ENCODE data around the gene PSMD10. TPM values are rescaled to one million over a fixed set of nuclear protein-coding genes. Genes with fewer than 3 reads are reported as not detected.

The PSMD10 gene
- polyA plus RNA-seq, result 50.8 TPM

DNA sequence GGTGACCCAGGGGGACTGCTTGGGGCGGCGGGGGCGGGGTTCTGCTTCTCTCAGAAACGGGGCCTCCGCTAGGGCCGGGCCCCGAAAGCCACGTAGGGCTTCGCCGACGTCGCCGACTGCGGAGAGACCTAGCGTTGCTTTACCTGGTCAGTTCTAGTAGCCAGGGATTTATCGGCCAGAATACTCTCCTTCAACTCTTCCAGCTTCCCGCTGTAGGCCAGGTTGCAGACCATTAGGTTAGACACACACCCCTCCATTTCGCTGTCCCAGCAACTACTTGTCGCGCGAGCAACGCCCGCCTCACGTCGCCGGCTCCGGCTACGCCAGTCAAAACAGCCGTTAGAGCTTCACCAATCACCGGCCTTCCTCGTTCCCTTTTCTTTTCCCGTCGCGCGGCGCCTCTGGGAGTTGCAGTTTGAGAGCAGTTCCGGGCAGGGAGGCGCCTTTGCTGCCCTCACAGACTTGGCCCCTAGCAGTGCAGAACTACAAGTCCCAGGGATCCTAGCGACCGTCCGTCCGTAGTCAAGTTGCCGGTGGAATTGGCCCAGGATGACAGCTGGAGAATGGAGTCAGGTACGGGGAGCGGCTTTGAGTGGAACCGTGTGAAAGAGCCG, at the start of gene PSMD10, which contains the start of gene ATG4A:
Gene PSMD10, minus strand, starts transcription at position 279 of the 614 bp plus-strand sequence. Its CDS starts 22 bp downstream, at position 257.
Gene ATG4A, plus strand, starts transcription at position 515 of the 614 bp plus-strand sequence. Its CDS starts 49 bp downstream, at position 564.
- H3K36me3 Mint-ChIP-seq, result no peaks in the 10 kb centered on the region
- no peaks in the 10 kb centered on the region for H3K9me3 Mint-ChIP-seq

GRCh38 chrX:108138814-108139702, 47.7 kb upstream of the PSMD10 start:
- Mint-ChIP-seq H3K9me3 (peaks cover 0 to 5% (median 0%) of the 10 kb centered on the region in 3 donors), H3K36me3 (peaks cover 17% of the 10 kb centered on the region), H3K27ac (no peak overlapping the region), H3K4me3 (no peak overlapping the region), H3K4me1 (no peaks in the 10 kb centered on the region), H3K27me3 (no peaks in the 10 kb centered on the region)

More for the DNA sequence above, at the start of gene PSMD10, which contains the start of gene ATG4A:
- no peak within 1 kb of the TSS for H3K4me3 Mint-ChIP-seq
- H3K4me1 Mint-ChIP-seq, result peaks cover 0 to 5% (median 3%) of the 10 kb centered on the region in 3 donors
- H3K27me3 Mint-ChIP-seq, result no peaks in the 10 kb centered on the region
- H3K27ac Mint-ChIP-seq, result no peak within 1 kb of the TSS

- H3K27me3 Mint-ChIP-seq, result peaks cover 1% of the 10 kb centered on the region
- no peak overlapping the region for H3K4me3 Mint-ChIP-seq
- no peak overlapping the region for H3K27ac Mint-ChIP-seq
- peaks cover 0 to 5% (median 0%) of the 10 kb centered on the region in 3 donors for H3K9me3 Mint-ChIP-seq
- H3K4me1 Mint-ChIP-seq, result no peaks in the 10 kb centered on the region
- H3K36me3 Mint-ChIP-seq, result peaks cover 19% of the 10 kb centered on the region
These were observed 43.4 kb upstream of the PSMD10 start for GRCh38 chrX:108134724-108135123.

DNA sequence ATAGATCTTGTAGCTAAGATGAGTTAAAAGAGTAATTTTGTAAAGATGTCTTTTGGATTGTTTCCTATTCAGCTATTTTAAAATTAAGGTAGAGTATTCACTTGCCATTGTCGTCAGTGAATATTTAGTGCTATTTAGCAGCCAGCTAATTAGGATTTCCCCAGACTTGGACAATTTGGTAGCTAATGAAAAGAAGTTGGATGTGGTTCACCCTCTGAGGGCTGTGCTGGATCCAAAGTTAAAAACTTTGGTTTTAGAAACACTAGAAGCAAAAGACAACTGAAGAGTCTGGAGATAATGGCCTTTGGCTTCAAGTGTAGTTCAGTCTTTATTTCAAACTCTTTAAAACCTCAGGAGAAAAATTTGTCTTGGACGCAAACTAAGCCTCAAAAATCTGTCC, 41.5 kb upstream of the PSMD10 start:
- peaks cover 1% of the 10 kb centered on the region for H3K27me3 Mint-ChIP-seq
- H3K36me3 Mint-ChIP-seq, result peaks cover 16% of the 10 kb centered on the region
- H3K27ac Mint-ChIP-seq, result no peak overlapping the region
- no peaks in the 10 kb centered on the region for H3K4me1 Mint-ChIP-seq
- H3K4me3 Mint-ChIP-seq, result no peak overlapping the region
- no peaks in the 10 kb centered on the region for H3K9me3 Mint-ChIP-seq

GRCh38 chrX:108132034-108132433, 40.7 kb upstream of the PSMD10 start:
- H3K4me3 Mint-ChIP-seq, result no peak overlapping the region
- no peaks in the 10 kb centered on the region for H3K4me1 Mint-ChIP-seq
- no peak overlapping the region for H3K27ac Mint-ChIP-seq
- H3K27me3 Mint-ChIP-seq, result peaks cover 1% of the 10 kb centered on the region
- H3K9me3 Mint-ChIP-seq, result no peaks in the 10 kb centered on the region
- H3K36me3 Mint-ChIP-seq, result peaks cover 14% of the 10 kb centered on the region

GRCh38 chrX:108131471-108131870, 40.1 kb upstream of the PSMD10 start:
- H3K4me3 Mint-ChIP-seq, result no peak overlapping the region
- peaks cover 14% of the 10 kb centered on the region for H3K36me3 Mint-ChIP-seq
- peaks cover 1% of the 10 kb centered on the region for H3K27me3 Mint-ChIP-seq
- no peak overlapping the region for H3K27ac Mint-ChIP-seq
- no peaks in the 10 kb centered on the region for H3K4me1 Mint-ChIP-seq
- H3K9me3 Mint-ChIP-seq, result no peaks in the 10 kb centered on the region

DNA sequence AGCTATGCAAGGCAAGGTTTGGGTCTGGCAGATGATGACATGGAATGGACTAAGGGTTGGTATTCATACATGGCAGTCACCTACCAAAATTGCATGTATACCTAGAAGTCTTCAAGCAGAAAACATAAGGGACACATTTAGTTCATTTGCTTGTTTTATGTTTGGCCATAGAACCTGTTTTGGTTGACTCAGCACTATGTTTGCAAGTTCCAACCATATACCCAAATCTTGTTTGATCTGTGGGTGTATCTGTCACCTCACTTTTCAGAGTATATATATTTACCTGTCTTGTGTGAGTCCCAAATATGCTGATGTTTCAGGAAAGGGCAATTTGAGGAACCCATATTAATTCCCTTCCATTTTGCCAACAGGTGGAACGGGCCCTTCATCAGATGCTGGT, 39.5 kb upstream of the PSMD10 start:
- no peak overlapping the region for H3K4me3 Mint-ChIP-seq
- H3K9me3 Mint-ChIP-seq, result no peaks in the 10 kb centered on the region
- peaks cover 12% of the 10 kb centered on the region for H3K36me3 Mint-ChIP-seq
- H3K27me3 Mint-ChIP-seq, result peaks cover 1% of the 10 kb centered on the region
- H3K4me1 Mint-ChIP-seq, result no peaks in the 10 kb centered on the region
- H3K27ac Mint-ChIP-seq, result no peak overlapping the region

GRCh38 chrX:108127152-108127551, 35.8 kb upstream of the PSMD10 start:
- no peaks in the 10 kb centered on the region for H3K4me1 Mint-ChIP-seq
- peaks cover 1% of the 10 kb centered on the region for H3K27me3 Mint-ChIP-seq
- H3K36me3 Mint-ChIP-seq, result peaks cover 8% of the 10 kb centered on the region
- no peak overlapping the region for H3K27ac Mint-ChIP-seq
- H3K9me3 Mint-ChIP-seq, result peaks cover 0 to 1% (median 0%) of the 10 kb centered on the region in 3 donors
- H3K4me3 Mint-ChIP-seq, result no peak overlapping the region

DNA sequence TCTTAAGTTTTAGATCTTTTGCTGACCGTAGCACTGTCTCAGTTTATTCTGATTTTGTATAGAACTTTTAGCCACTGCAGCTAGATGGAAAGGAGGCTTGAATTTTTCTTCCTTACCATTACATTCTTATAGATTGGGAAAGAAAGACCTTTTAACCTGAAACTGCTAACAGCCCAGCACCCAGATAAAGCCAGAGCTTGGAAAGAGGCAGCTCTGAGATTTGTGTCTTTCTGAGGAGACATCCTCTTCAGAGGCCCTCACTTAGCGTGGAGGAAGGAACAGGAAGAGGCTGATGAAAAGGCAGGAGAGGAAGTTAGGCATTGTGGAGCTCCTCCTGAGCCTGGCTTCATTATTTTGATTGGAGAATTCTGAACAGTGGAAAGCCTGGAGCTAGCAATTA, 35.3 kb upstream of the PSMD10 start:
- H3K36me3 Mint-ChIP-seq, result peaks cover 6% of the 10 kb centered on the region
- no peak overlapping the region for H3K4me3 Mint-ChIP-seq
- H3K4me1 Mint-ChIP-seq, result no peaks in the 10 kb centered on the region
- H3K9me3 Mint-ChIP-seq, result peaks cover 0 to 1% (median 0%) of the 10 kb centered on the region in 3 donors
- no peaks in the 10 kb centered on the region for H3K27me3 Mint-ChIP-seq
- no peak overlapping the region for H3K27ac Mint-ChIP-seq

DNA sequence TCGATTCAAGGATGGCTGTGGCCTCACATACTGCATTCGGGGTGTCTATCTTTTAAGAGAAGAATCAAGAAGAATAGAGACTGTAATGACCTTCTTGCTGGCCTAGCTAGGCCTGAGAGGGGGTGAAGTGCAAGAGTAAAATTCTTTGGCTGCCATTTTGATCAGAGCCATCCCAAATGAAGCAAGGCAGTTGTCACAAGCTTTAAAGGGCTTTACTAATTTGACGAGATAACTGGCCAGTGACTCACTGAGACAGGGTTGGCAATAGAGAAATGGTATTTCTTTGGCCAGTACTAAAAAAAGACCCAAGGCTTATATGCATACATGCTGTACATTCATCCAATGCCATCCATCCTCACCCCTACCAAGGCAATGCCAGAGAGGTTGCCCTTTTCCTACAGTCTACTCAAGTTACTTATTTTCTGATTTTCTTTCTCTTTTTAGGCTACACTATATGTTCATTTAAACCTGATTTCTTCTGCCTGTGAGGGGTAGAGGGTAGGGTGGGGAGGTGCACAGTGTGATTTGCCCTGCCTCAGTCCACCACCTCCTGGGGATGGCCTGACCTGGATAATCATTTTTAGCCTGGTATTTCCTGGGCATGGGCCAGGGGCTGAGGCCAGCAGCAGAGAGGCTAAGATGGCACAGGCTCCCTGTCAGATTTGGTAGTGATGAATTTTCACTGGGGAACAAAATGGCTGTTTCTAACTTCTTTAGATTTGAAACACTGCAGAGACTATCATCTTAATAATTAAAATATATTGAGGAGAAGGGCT, 32.4 kb upstream of the PSMD10 start:
- peaks cover 2% of the 10 kb centered on the region for H3K36me3 Mint-ChIP-seq

DNA sequence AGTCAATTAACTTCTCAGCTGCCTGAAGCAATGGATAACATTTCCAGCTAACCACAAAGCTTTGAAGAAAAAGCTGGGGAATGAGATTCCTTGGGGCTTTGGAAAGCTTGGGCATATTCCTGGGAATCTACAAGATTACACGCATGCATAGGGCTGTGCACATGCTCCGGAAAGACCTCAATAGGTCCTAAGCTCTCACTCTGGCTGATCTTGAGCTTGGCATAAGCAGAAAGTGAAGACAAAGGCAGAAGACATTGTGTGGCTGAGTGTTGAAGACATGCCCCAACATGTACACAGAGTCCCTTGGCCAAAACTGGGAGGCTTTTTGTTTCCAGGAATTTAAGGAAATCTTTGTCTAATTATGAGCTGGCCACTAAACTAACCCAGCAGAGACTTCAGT, 31.4 kb upstream of the PSMD10 start:
- H3K27me3 Mint-ChIP-seq, result no peaks in the 10 kb centered on the region
- H3K27ac Mint-ChIP-seq, result no peak overlapping the region
- H3K4me1 Mint-ChIP-seq, result no peaks in the 10 kb centered on the region
- no peak overlapping the region for H3K4me3 Mint-ChIP-seq
- H3K36me3 Mint-ChIP-seq, result no peaks in the 10 kb centered on the region
- peaks cover 0 to 1% (median 0%) of the 10 kb centered on the region in 3 donors for H3K9me3 Mint-ChIP-seq

More for the DNA sequence above, 32.4 kb upstream of the PSMD10 start:
- no peaks in the 10 kb centered on the region for H3K27me3 Mint-ChIP-seq
- peaks cover 0 to 1% (median 0%) of the 10 kb centered on the region in 3 donors for H3K9me3 Mint-ChIP-seq
- no peak overlapping the region for H3K4me3 Mint-ChIP-seq
- H3K27ac Mint-ChIP-seq, result peak overlapping the region in 2 of 3 donors; percentile 6 to 29
- H3K4me1 Mint-ChIP-seq, result no peaks in the 10 kb centered on the region

DNA sequence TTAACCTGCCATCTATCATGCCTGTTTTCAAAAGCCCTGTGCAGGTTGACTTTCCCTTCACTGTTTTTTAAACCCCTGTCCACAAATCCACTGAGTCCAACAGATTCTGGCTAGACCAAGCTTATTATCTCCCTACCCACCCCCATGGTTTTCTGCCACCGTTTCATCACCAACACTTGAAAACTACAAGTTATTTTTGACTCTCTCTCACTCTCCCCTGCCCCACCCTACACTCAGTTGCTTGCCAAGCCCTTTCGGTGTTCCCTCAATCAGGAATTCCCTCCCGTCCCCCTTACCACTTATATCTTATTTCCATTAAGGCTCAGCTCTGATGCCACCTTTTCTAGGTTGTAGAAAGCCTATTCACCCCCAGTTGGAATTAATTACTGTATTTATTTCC, 29.9 kb upstream of the PSMD10 start:
- H3K4me1 Mint-ChIP-seq, result no peaks in the 10 kb centered on the region

GRCh38 chrX:108117988-108118387, 26.6 kb upstream of the PSMD10 start:
- Mint-ChIP-seq H3K9me3 (peaks cover 0 to 2% (median 0%) of the 10 kb centered on the region in 3 donors), H3K27me3 (no peaks in the 10 kb centered on the region), H3K36me3 (peaks cover 2% of the 10 kb centered on the region), H3K4me1 (no peaks in the 10 kb centered on the region), H3K4me3 (no peak overlapping the region), H3K27ac (no peak overlapping the region)

More for the DNA sequence above, 29.9 kb upstream of the PSMD10 start:
- Mint-ChIP-seq H3K27ac (no peak overlapping the region), H3K27me3 (no peaks in the 10 kb centered on the region), H3K9me3 (peaks cover 0 to 1% (median 0%) of the 10 kb centered on the region in 3 donors), H3K36me3 (peaks cover 2% of the 10 kb centered on the region), H3K4me3 (no peak overlapping the region)

GRCh38 chrX:108114541-108114940, 23.2 kb upstream of the PSMD10 start:
- peaks cover 0 to 2% (median 0%) of the 10 kb centered on the region in 3 donors for H3K9me3 Mint-ChIP-seq
- peaks cover 1% of the 10 kb centered on the region for H3K27me3 Mint-ChIP-seq
- H3K27ac Mint-ChIP-seq, result no peak overlapping the region
- H3K36me3 Mint-ChIP-seq, result peaks cover 2% of the 10 kb centered on the region
- no peaks in the 10 kb centered on the region for H3K4me1 Mint-ChIP-seq
- no peak overlapping the region for H3K4me3 Mint-ChIP-seq

GRCh38 chrX:108105473-108105872, 14.1 kb upstream of the PSMD10 start:
- Mint-ChIP-seq H3K9me3 (peaks cover 0 to 4% (median 0%) of the 10 kb centered on the region in 3 donors), H3K4me1 (peaks cover 0 to 5% (median 4%) of the 10 kb centered on the region in 3 donors), H3K4me3 (no peak overlapping the region), H3K27me3 (peaks cover 2% of the 10 kb centered on the region), H3K36me3 (no peaks in the 10 kb centered on the region), H3K27ac (no peak overlapping the region)
